ENCODE measurements around the gene EIF2B5.

The EIF2B5 gene

DNA sequence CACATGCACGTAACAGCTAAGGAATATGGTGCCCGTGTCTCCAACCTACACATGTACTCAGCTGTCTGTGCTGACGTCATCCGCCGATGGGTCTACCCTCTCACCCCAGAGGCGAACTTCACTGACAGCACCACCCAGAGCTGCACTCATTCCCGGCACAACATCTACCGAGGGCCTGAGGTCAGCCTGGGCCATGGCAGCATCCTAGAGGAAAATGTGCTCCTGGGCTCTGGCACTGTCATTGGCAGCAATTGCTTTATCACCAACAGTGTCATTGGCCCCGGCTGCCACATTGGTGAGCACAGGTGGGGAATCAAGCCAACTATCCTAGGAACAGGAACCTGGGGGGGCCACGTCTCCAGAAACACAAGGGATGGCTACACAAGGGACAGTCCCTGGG lies 5.3 kb downstream of the EIF2B5 start:
- H2BK120ac ChIP-seq (ENCODE audit: low read depth, low read length) = no peak overlapping the region
- H2BK5ac ChIP-seq (ENCODE audit: low read depth, low read length, poor library complexity, severe bottlenecking) = no peak overlapping the region
- H2AK5ac ChIP-seq (ENCODE audit: low read length, severe bottlenecking) = no peak overlapping the region
- peaks cover 51 to 66% of the 10 kb centered on the region in 2 experiments for H3K36me3 ChIP-seq (ENCODE audit: control insufficient read depth in 1 of 2, insufficient read depth in 2 of 2, low read depth in 1 of 2, low read length in 2 of 2)
- H2BK15ac ChIP-seq (ENCODE audit: low read depth, poor library complexity, severe bottlenecking) = no peak overlapping the region
- no peak overlapping the region for H3K4me2 ChIP-seq (ENCODE audit: low read length, poor library complexity, severe bottlenecking)
- H3K23ac ChIP-seq (ENCODE audit: low read length in 2 of 2) = no peak overlapping the region
- H4K8ac ChIP-seq (ENCODE audit: low read length) = no peak overlapping the region
- no peaks in the 10 kb centered on the region for H3K27me3 ChIP-seq (ENCODE audit: control insufficient read depth in 1 of 2, insufficient read depth in 1 of 2, low read length in 2 of 2)
- WGBS = over 99% methylated on average over 10 of the region's 10 CpGs
- peaks cover 5% of the 10 kb centered on the region for H3K4me1 ChIP-seq (ENCODE audit: control insufficient read depth, insufficient read depth, low read depth, low read length)
- H2AFZ ChIP-seq (ENCODE audit: low read depth, low read length) = no peak overlapping the region
- no peak for DNase-seq
- H3K14ac ChIP-seq (ENCODE audit: low read length in 2 of 2) = no peak overlapping the region
- H3K4me3 ChIP-seq (ENCODE audit: insufficient read depth in 1 of 2, low read depth in 1 of 2, low read length in 2 of 2) = no peak overlapping the region
- no peak overlapping the region for H4K91ac ChIP-seq (ENCODE audit: low read length)
- H2BK12ac ChIP-seq (ENCODE audit: low read length in 2 of 2) = no peak overlapping the region
- no peak overlapping the region for H3K18ac ChIP-seq (ENCODE audit: low read depth in 1 of 2, low read length in 2 of 2)
- H3K79me1 ChIP-seq (replicated peaks; ENCODE audit: low read length, poor library complexity, severe bottlenecking) = peaks cover 27% of the 10 kb centered on the region
- no peak overlapping the region for H3K27ac ChIP-seq (ENCODE audit: low read length, poor library complexity, severe bottlenecking)
- no peaks in the 10 kb centered on the region for H3K9me3 ChIP-seq (ENCODE audit: control insufficient read depth, low read length)
- no peak overlapping the region for H3K9ac ChIP-seq (ENCODE audit: low read length)
- no peak overlapping the region for H3K4ac ChIP-seq (ENCODE audit: low read depth in 1 of 2, low read length in 2 of 2)

DNA sequence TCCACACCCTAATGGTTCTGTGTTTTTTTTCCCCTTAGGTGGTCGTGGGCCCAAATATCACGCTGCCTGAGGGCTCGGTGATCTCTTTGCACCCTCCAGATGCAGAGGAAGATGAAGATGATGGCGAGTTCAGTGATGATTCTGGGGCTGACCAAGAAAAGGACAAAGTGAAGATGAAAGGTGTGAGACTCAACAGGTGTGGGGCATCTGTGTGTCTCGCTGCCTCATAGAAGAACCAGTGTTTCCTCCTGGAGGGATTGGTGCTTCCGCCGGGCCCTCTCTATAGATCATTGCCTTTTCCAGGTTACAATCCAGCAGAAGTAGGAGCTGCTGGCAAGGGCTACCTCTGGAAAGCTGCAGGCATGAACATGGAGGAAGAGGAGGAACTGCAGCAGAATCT lies 7.0 kb downstream of the EIF2B5 start:
- Histone ChIP-seq H3K9me3 (ENCODE audit: control insufficient read depth, low read length) (no peaks in the 10 kb centered on the region), H4K91ac (ENCODE audit: low read length) (no peak overlapping the region), H3K79me1 (replicated peaks; ENCODE audit: low read length, poor library complexity, severe bottlenecking) (peaks cover 27% of the 10 kb centered on the region), H4K8ac (ENCODE audit: low read length) (no peak overlapping the region), H3K27ac (ENCODE audit: low read length, poor library complexity, severe bottlenecking) (no peak overlapping the region), H3K9ac (ENCODE audit: low read length) (no peak overlapping the region), H2BK5ac (ENCODE audit: low read depth, low read length, poor library complexity, severe bottlenecking) (no peak overlapping the region), H3K27me3 (ENCODE audit: control insufficient read depth in 1 of 2, insufficient read depth in 1 of 2, low read length in 2 of 2) (no peaks in the 10 kb centered on the region), H3K23ac (ENCODE audit: low read length in 2 of 2) (no peak overlapping the region), H3K4me3 (ENCODE audit: insufficient read depth in 1 of 2, low read depth in 1 of 2, low read length in 2 of 2) (no peak overlapping the region), H2AK5ac (ENCODE audit: low read length, severe bottlenecking) (no peak overlapping the region), H3K4ac (ENCODE audit: low read depth in 1 of 2, low read length in 2 of 2) (no peak overlapping the region), H2BK15ac (ENCODE audit: low read depth, poor library complexity, severe bottlenecking) (no peak overlapping the region), H3K18ac (ENCODE audit: low read depth in 1 of 2, low read length in 2 of 2) (no peak overlapping the region), H3K14ac (ENCODE audit: low read length in 2 of 2) (no peak overlapping the region), H2BK120ac (ENCODE audit: low read depth, low read length) (no peak overlapping the region), H3K4me1 (ENCODE audit: control insufficient read depth, insufficient read depth, low read depth, low read length) (peaks cover 5% of the 10 kb centered on the region), H2BK12ac (ENCODE audit: low read length in 2 of 2) (no peak overlapping the region), H2AFZ (ENCODE audit: low read depth, low read length) (no peak overlapping the region), H3K4me2 (ENCODE audit: low read length, poor library complexity, severe bottlenecking) (no peak overlapping the region), H3K36me3 (ENCODE audit: control insufficient read depth in 1 of 2, insufficient read depth in 2 of 2, low read depth in 1 of 2, low read length in 2 of 2) (peaks cover 51 to 81% of the 10 kb centered on the region in 2 experiments)
- 97% methylated on average over 7 of the region's 7 CpGs for WGBS
- DNase-seq = no peak

DNA sequence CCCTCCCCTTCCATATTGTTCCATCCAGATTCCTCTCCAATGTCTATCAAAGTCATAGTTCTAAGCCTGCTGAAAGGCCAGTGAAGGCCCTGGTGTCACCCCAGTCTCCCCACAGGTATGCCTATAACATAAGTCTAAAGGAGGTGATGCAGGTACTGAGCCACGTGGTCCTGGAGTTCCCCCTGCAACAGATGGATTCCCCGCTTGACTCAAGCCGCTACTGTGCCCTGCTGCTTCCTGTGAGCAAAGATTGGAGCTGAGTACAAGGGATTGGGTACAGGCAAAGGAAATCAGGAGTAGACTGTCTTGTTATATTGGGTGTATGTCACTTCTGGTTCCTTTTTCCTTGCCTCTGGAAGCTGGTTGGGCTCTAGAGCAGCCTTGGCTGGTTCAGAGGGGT lies 8.2 kb downstream of the EIF2B5 start:
- Histone ChIP-seq H3K36me3 (ENCODE audit: control insufficient read depth in 1 of 2, insufficient read depth in 2 of 2, low read depth in 1 of 2, low read length in 2 of 2) (peaks cover 47 to 71% of the 10 kb centered on the region in 2 experiments), H3K27ac (ENCODE audit: low read length, poor library complexity, severe bottlenecking) (no peak overlapping the region), H2BK15ac (ENCODE audit: low read depth, poor library complexity, severe bottlenecking) (no peak overlapping the region), H3K23ac (ENCODE audit: low read length in 2 of 2) (no peak overlapping the region), H3K9me3 (ENCODE audit: control insufficient read depth, low read length) (no peaks in the 10 kb centered on the region), H3K4me1 (ENCODE audit: control insufficient read depth, insufficient read depth, low read depth, low read length) (peaks cover 5% of the 10 kb centered on the region), H3K4me3 (ENCODE audit: insufficient read depth in 1 of 2, low read depth in 1 of 2, low read length in 2 of 2) (no peak overlapping the region), H3K4ac (ENCODE audit: low read depth in 1 of 2, low read length in 2 of 2) (no peak overlapping the region), H3K18ac (ENCODE audit: low read depth in 1 of 2, low read length in 2 of 2) (no peak overlapping the region), H2BK12ac (ENCODE audit: low read length in 2 of 2) (no peak overlapping the region), H2BK5ac (ENCODE audit: low read depth, low read length, poor library complexity, severe bottlenecking) (no peak overlapping the region), H2BK120ac (ENCODE audit: low read depth, low read length) (no peak overlapping the region), H4K91ac (ENCODE audit: low read length) (no peak overlapping the region), H3K4me2 (ENCODE audit: low read length, poor library complexity, severe bottlenecking) (no peak overlapping the region), H3K14ac (ENCODE audit: low read length in 2 of 2) (no peak overlapping the region), H4K8ac (ENCODE audit: low read length) (no peak overlapping the region), H2AFZ (ENCODE audit: low read depth, low read length) (no peak overlapping the region), H2AK5ac (ENCODE audit: low read length, severe bottlenecking) (no peak overlapping the region), H3K9ac (ENCODE audit: low read length) (no peak overlapping the region), H3K79me1 (replicated peaks; ENCODE audit: low read length, poor library complexity, severe bottlenecking) (peaks cover 24% of the 10 kb centered on the region), H3K27me3 (ENCODE audit: control insufficient read depth in 1 of 2, insufficient read depth in 1 of 2, low read length in 2 of 2) (no peaks in the 10 kb centered on the region)
- DNase-seq = no peak
- WGBS = 96% methylated on average over 3 of the region's 3 CpGs

DNA sequence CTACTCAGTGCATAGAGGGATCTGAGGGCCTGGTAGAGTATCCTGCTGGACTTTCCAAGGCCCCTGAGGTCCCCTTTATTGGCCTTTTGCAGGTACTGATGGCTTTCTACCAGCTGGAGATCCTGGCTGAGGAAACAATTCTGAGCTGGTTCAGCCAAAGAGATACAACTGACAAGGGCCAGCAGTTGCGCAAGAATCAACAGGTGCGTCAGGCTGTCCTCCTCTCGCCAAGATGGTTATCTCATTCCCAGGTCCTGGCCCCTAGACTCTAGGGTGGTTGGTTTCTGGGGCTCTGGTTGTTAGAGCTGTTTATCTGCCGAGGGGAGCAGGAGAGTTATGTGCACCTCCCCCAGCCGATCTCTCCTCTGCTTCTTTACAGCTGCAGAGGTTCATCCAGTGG lies 9.3 kb downstream of the EIF2B5 start:
- no peak overlapping the region for H4K8ac ChIP-seq (ENCODE audit: low read length)
- no peak for DNase-seq
- no peak overlapping the region for H3K4me2 ChIP-seq (ENCODE audit: low read length, poor library complexity, severe bottlenecking)
- H2AFZ ChIP-seq (ENCODE audit: low read depth, low read length) = no peak overlapping the region
- H3K27ac ChIP-seq (ENCODE audit: low read length, poor library complexity, severe bottlenecking) = peak overlapping the region; percentile 13
- H4K91ac ChIP-seq (ENCODE audit: low read length) = no peak overlapping the region
- no peaks in the 10 kb centered on the region for H3K9me3 ChIP-seq (ENCODE audit: control insufficient read depth, low read length)
- H3K23ac ChIP-seq (ENCODE audit: low read length in 2 of 2) = no peak overlapping the region
- H2BK120ac ChIP-seq (ENCODE audit: low read depth, low read length) = no peak overlapping the region
- H2BK15ac ChIP-seq (ENCODE audit: low read depth, poor library complexity, severe bottlenecking) = no peak overlapping the region
- no peak overlapping the region for H3K4me3 ChIP-seq (ENCODE audit: insufficient read depth in 1 of 2, low read depth in 1 of 2, low read length in 2 of 2)
- H3K79me1 ChIP-seq (replicated peaks; ENCODE audit: low read length, poor library complexity, severe bottlenecking) = peaks cover 24% of the 10 kb centered on the region
- WGBS = 100% methylated on average over 5 of the region's 5 CpGs
- H2AK5ac ChIP-seq (ENCODE audit: low read length, severe bottlenecking) = peak overlapping the region; percentile 34
- H3K36me3 ChIP-seq (ENCODE audit: control insufficient read depth in 1 of 2, insufficient read depth in 2 of 2, low read depth in 1 of 2, low read length in 2 of 2) = peaks cover 43 to 71% of the 10 kb centered on the region in 2 experiments
- no peak overlapping the region for H2BK12ac ChIP-seq (ENCODE audit: low read length in 2 of 2)
- H3K14ac ChIP-seq (ENCODE audit: low read length in 2 of 2) = no peak overlapping the region
- H3K4me1 ChIP-seq (ENCODE audit: control insufficient read depth, insufficient read depth, low read depth, low read length) = peaks cover 5% of the 10 kb centered on the region
- no peaks in the 10 kb centered on the region for H3K27me3 ChIP-seq (ENCODE audit: control insufficient read depth in 1 of 2, insufficient read depth in 1 of 2, low read length in 2 of 2)
- H3K18ac ChIP-seq (ENCODE audit: low read depth in 1 of 2, low read length in 2 of 2) = no peak overlapping the region
- H2BK5ac ChIP-seq (ENCODE audit: low read depth, low read length, poor library complexity, severe bottlenecking) = no peak overlapping the region
- H3K4ac ChIP-seq (ENCODE audit: low read depth in 1 of 2, low read length in 2 of 2) = no peak overlapping the region
- peak overlapping the region; percentile 17 for H3K9ac ChIP-seq (ENCODE audit: low read length)
